ENCODE data around the gene LGALS12.

GRCh38 chr11:63505857-63506528, at the start of gene LGALS12:
- no peak for TF ChIP-seq NFE2L2 (conservative IDR thresholded peaks at IDR 0.05; ENCODE audit: low read length)
- no peak for TF ChIP-seq FOSL2 (IDR thresholded peaks at IDR 0.05)
- TF ChIP-seq FOSL2 (CRISPR knock-in tag; IDR thresholded peaks at IDR 0.05): no peak
- TF ChIP-seq SMC3 (IDR thresholded peaks at IDR 0.05): no peak
